ENCODE data around the gene NIN. TPM values are rescaled to one million over a fixed set of nuclear protein-coding genes. Genes with fewer than 3 reads are reported as not detected.
A peak's percentile ranks its signal among the peaks of the same experiment; 100 is the strongest.

Gene NIN
- total RNA-seq, 1 experiment from 2014 or later, result 34.7 TPM

- Histone ChIP-seq H3K4me3 (peak overlapping the region; percentile 98), H3K36me3 (peaks cover 7% of the 10 kb centered on the region; the same call in 1 of the 2 replicates), H3K27me3 (replicated peaks) (0 out of 2 replicates have a peak, but pooled peaks cover 3% of the 10 kb centered on the region), H3K9me3 (replicated peaks) (no peaks in the 10 kb centered on the region), H3K27ac (no peak overlapping the region), H3K4me1 (replicated peaks) (peaks cover 31% of the 10 kb centered on the region)
- DNase-seq (ENCODE audit: low read depth in 1 of 2, low spot score in 2 of 2), result no peak
Observed at GRCh38 chr14:50831726-50832168, 785 bp upstream of the NIN start.

- Histone ChIP-seq H3K4me3 (peak overlapping the region; percentile 98), H3K27me3 (replicated peaks) (0 out of 2 replicates have a peak, but pooled peaks cover 3% of the 10 kb centered on the region), H3K9me3 (replicated peaks) (no peaks in the 10 kb centered on the region), H3K4me1 (replicated peaks) (peaks cover 25% of the 10 kb centered on the region), H3K36me3 (peaks cover 7% of the 10 kb centered on the region; the same call in 1 of the 2 replicates), H3K27ac (peak overlapping the region; percentile 54; the same call in 1 of the 2 replicates)
- DNase-seq (ENCODE audit: low read depth in 1 of 2, low spot score in 2 of 2), result peak in 1 of 2 experiments; percentile 48
Observed at GRCh38 chr14:50830044-50830931, 674 bp downstream of the NIN start.

- Histone ChIP-seq H3K4me1 (replicated peaks) (peaks cover 25% of the 10 kb centered on the region), H3K27me3 (replicated peaks) (0 out of 2 replicates have a peak, but pooled peaks cover 3% of the 10 kb centered on the region), H3K27ac (no peak overlapping the region), H3K36me3 (peaks cover 7% of the 10 kb centered on the region; the same call in 1 of the 2 replicates), H3K4me3 (peak overlapping the region; percentile 98), H3K9me3 (replicated peaks) (no peaks in the 10 kb centered on the region)
- DNase-seq (ENCODE audit: low read depth in 1 of 2, low spot score in 2 of 2), result no peak
Observed at GRCh38 chr14:50829489-50830043, 1.4 kb downstream of the NIN start.

- Histone ChIP-seq H3K4me3 (no peak overlapping the region), H3K27ac (no peak overlapping the region), H3K36me3 (peaks cover 7% of the 10 kb centered on the region; the same call in 1 of the 2 replicates), H3K9me3 (replicated peaks) (no peaks in the 10 kb centered on the region), H3K27me3 (replicated peaks) (0 out of 2 replicates have a peak, but pooled peaks cover 3% of the 10 kb centered on the region), H3K4me1 (replicated peaks) (peaks cover 25% of the 10 kb centered on the region)
- DNase-seq (ENCODE audit: low read depth in 1 of 2, low spot score in 2 of 2), result no peak
Observed at GRCh38 chr14:50828721-50829488, 2.1 kb downstream of the NIN start.

GRCh38 chr14:50826681-50827080, 4.3 kb downstream of the NIN start:
- H3K4me3 ChIP-seq, result no peak overlapping the region

DNA sequence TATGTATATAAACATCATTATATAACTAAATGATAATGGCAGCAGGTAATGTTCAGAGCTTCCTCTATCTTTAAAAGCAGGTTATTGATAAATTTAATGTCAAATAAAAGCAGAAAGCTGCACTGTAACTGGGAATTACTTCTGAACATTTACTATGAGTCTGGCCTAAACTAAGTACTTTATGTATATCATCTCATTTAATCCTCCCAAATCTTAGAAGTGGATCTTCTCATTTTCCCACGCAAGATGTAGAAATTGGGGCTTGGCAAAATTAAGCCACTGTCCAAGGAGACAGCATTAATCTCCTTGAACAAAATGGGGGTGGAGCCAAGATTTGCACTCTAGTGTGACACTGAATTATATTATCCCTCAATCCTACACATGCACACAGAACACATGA, 5.7 kb downstream of the NIN start:
- no peaks in the 10 kb centered on the region for H3K27me3 ChIP-seq (replicated peaks)
- H3K4me3 ChIP-seq, result no peak overlapping the region
- no peak for DNase-seq (ENCODE audit: low read depth in 1 of 2, low spot score in 2 of 2)
- H3K9me3 ChIP-seq (replicated peaks), result no peaks in the 10 kb centered on the region
- H3K27ac ChIP-seq, result no peak overlapping the region
- peaks cover under 1% of the 10 kb centered on the region; the same call in 1 of the 2 replicates for H3K36me3 ChIP-seq
- H3K4me1 ChIP-seq (replicated peaks), result peaks cover 30% of the 10 kb centered on the region

More at GRCh38 chr14:50826681-50827080, 4.3 kb downstream of the NIN start:
- H3K9me3 ChIP-seq (replicated peaks), result no peaks in the 10 kb centered on the region
- H3K27me3 ChIP-seq (replicated peaks), result no peaks in the 10 kb centered on the region
- H3K36me3 ChIP-seq, result peaks cover 7% of the 10 kb centered on the region; the same call in 1 of the 2 replicates
- H3K4me1 ChIP-seq (replicated peaks), result peaks cover 30% of the 10 kb centered on the region
- no peak overlapping the region for H3K27ac ChIP-seq
- DNase-seq (ENCODE audit: low read depth in 1 of 2, low spot score in 2 of 2), result no peak

- Histone ChIP-seq H3K4me3 (no peak overlapping the region), H3K27ac (no peak overlapping the region), H3K36me3 (peaks cover 4% of the 10 kb centered on the region; the same call in 1 of the 2 replicates), H3K4me1 (replicated peaks) (peaks cover 19% of the 10 kb centered on the region), H3K27me3 (replicated peaks) (no peaks in the 10 kb centered on the region), H3K9me3 (replicated peaks) (no peaks in the 10 kb centered on the region)
- DNase-seq (ENCODE audit: low read depth in 1 of 2, low spot score in 2 of 2), result no peak
Observed at GRCh38 chr14:50823762-50824636, 7.0 kb downstream of the NIN start.

DNA sequence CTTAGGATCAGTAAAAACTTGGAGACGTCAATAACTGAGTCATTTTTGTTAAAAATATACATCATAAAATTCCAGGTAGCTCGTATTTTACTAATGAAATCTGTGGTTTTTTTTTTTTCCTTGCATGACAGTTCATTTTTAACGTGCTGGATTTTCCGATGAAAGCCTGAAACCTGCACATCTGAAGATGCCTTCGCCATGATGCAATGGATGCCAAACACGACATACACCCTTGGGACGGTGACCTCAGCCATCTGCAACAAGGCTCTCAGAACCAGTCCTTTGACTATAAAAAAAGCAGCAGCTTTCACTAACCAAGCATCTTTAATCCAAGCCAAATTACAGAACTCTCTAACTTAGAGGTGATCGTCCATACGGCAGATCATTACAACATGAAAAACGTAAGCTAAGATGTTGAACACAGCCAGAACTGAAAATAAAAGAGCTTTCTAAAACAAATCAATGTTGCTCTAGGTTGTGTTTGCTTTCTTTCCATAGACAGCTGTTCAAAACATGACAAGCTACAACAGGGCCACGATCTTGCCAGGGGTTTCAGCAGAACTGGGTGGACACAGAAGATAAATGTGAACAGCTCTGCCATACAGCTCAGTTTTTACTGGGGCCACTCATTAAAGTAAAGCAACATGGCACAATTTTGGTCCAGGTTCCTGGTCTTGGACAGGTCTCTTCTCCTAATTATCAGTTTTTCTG, 7.8 kb downstream of the NIN start:
- Histone ChIP-seq H3K4me3 (no peak overlapping the region), H3K4me1 (replicated peaks) (peaks cover 16% of the 10 kb centered on the region)

GRCh38 chr14:50822501-50823042, 8.4 kb downstream of the NIN start:
- Histone ChIP-seq H3K36me3 (peaks cover 4% of the 10 kb centered on the region; the same call in 1 of the 2 replicates), H3K4me1 (replicated peaks) (peaks cover 16% of the 10 kb centered on the region)
- no peak for DNase-seq (ENCODE audit: low read depth in 1 of 2, low spot score in 2 of 2)

More for the DNA sequence above, 7.8 kb downstream of the NIN start:
- Histone ChIP-seq H3K36me3 (peaks cover 4% of the 10 kb centered on the region; the same call in 1 of the 2 replicates), H3K27ac (no peak overlapping the region), H3K27me3 (replicated peaks) (no peaks in the 10 kb centered on the region), H3K9me3 (replicated peaks) (no peaks in the 10 kb centered on the region)
- DNase-seq (ENCODE audit: low read depth in 1 of 2, low spot score in 2 of 2), result no peak

GRCh38 chr14:50821510-50822464, 9.2 kb downstream of the NIN start:
- H3K36me3 ChIP-seq, result peaks cover 4% of the 10 kb centered on the region; the same call in 1 of the 2 replicates
- DNase-seq (ENCODE audit: low read depth in 1 of 2, low spot score in 2 of 2), result peak in 1 of 2 experiments; percentile 11
- H3K4me3 ChIP-seq, result no peak overlapping the region
- no peaks in the 10 kb centered on the region for H3K27me3 ChIP-seq (replicated peaks)
- peaks cover 17% of the 10 kb centered on the region for H3K4me1 ChIP-seq (replicated peaks)
- H3K27ac ChIP-seq, result no peak overlapping the region
- H3K9me3 ChIP-seq (replicated peaks), result no peaks in the 10 kb centered on the region

More at GRCh38 chr14:50822501-50823042, 8.4 kb downstream of the NIN start:
- no peak overlapping the region for H3K27ac ChIP-seq
- H3K9me3 ChIP-seq (replicated peaks), result no peaks in the 10 kb centered on the region
- no peaks in the 10 kb centered on the region for H3K27me3 ChIP-seq (replicated peaks)
- H3K4me3 ChIP-seq, result no peak overlapping the region

All from SJSA1 (cell line).